Fibroblast of the aortic adventitia (primary cell): Measurements from ENCODE around the gene AADAT. TPM values are rescaled to one million over a fixed set of nuclear protein-coding genes. Genes with fewer than 3 reads are reported as not detected.

ENCODE experiments used
- DNase-seq: peaks from one replicate; pipeline ENCODE4 v3.0.0-alpha.2; 2010; ENCODE audit warnings: low read depth
- H3K4me3 ChIP-seq: 2 replicates; pipeline ENCODE4 v1.5.1; 2011; ENCODE audit warnings: low read depth, mild to moderate bottlenecking, control low read depth, low read length, moderate library complexity
- total RNA-seq: library from RNA; depleted of rRNA; stranded (reverse); fragments of >200 nt; gene quantifications from 2 replicates; pipeline ENCODE4 v1.2.3, GENCODE V29; 2012; ENCODE audit warnings: low replicate concordance
- TF ChIP-seq, protein P1 (sequence below): IDR thresholded peaks from 2 replicates; pipeline ENCODE4 v1.5.1; 2011; ENCODE audit warnings: mild to moderate bottlenecking, low read length, control low read depth, inconsistent platforms; ENCODE audit not compliant: insufficient read depth

AADAT gene
- total RNA-seq, 1 donor, result 6.2 TPM

DNA sequence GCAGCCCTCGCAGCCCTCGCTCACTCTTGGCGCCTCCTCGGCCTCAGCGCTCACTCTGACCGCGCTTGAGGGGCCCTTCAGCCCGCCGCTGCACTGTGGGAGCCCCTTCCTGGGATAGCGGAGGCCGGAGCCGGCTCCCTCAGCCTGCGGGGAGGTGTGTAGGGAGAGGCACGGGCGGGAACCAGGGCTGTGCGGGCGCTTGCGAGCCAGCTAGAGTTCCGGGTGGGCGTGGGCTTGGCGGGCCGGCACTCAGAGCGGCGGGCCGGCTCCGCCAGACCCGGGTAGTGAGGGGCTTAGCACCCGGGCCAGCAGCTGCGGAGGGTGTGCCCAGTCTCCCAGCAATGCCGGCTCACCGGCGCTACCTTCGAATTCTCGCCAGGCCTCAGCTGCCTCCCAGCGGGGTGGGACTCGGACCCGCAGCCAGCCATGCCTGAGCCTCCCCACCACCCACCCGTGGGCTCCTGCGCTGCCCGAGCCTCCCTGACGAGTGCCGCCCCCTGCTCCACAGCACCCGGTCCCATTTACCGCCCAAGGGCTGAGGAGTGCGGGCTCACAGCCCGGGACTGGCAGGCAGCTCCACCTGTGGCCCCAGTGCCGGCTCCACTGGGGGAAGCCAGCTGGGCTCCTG is 1.4 kb upstream of the AADAT start:
- no peak overlapping the region for H3K4me3 ChIP-seq
- TF ChIP-seq, protein P1, sequence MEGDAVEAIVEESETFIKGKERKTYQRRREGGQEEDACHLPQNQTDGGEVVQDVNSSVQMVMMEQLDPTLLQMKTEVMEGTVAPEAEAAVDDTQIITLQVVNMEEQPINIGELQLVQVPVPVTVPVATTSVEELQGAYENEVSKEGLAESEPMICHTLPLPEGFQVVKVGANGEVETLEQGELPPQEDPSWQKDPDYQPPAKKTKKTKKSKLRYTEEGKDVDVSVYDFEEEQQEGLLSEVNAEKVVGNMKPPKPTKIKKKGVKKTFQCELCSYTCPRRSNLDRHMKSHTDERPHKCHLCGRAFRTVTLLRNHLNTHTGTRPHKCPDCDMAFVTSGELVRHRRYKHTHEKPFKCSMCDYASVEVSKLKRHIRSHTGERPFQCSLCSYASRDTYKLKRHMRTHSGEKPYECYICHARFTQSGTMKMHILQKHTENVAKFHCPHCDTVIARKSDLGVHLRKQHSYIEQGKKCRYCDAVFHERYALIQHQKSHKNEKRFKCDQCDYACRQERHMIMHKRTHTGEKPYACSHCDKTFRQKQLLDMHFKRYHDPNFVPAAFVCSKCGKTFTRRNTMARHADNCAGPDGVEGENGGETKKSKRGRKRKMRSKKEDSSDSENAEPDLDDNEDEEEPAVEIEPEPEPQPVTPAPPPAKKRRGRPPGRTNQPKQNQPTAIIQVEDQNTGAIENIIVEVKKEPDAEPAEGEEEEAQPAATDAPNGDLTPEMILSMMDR, result no peak
- DNase-seq, result no peak

DNA sequence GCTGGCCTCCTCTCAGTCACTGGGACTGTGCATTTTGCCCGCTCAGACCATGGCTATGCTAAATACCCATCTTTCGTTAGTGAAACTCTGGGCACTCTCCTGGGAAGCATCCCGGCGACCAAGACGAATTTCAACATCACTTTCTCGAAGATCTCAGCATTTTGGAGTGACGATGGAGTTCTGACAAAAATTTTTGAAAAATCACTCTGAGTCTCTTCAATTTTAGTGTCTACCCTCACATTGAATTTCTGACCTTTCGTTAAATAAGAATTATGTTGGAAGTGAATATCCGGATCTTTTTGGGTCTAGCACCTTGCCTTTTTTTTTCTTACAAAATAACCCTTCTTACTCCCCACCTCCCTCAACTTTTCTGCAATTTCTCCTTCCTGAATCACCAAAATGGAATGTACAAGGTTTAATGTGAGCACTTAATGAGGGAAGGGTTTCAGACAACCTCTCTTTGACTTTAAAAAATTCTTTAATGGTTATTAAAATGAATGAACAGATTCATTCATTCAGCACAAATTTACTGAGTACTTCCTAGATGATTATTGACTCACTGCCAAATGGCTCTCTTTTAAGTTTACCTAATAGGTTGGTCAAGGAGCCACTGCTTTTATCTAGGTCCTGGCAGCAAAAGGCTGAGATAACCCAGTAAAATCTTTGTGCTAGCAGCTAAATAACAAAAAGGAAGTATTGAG is 746 bp upstream of the AADAT start:
- no peak for DNase-seq
- peak overlapping the region; percentile 72 for H3K4me3 ChIP-seq
- TF ChIP-seq, protein P1, result no peak

DNA sequence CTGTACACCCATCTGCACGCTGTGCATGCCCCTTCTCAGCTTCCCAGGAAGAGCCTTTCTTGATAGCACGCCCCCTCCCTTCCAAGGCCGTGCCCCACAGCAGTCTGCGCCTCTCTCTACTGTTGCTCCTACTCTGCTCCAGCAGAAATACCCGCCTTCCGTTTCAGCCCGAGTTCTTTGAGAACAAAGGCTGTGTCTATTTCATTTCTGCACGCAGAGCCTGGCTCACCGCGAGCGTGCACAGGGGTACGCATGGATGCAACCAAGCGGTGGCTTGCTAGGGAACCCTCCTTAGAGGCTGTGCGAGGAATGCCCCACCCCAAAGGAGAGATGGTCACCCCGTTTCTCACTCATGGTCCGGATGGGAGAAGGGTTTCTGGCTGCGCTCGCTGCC is 485 bp downstream of the AADAT start:
- DNase-seq, result peak; percentile 49
- TF ChIP-seq, protein P1, result peak; percentile 3
- peak overlapping the region; percentile 72 for H3K4me3 ChIP-seq

DNA sequence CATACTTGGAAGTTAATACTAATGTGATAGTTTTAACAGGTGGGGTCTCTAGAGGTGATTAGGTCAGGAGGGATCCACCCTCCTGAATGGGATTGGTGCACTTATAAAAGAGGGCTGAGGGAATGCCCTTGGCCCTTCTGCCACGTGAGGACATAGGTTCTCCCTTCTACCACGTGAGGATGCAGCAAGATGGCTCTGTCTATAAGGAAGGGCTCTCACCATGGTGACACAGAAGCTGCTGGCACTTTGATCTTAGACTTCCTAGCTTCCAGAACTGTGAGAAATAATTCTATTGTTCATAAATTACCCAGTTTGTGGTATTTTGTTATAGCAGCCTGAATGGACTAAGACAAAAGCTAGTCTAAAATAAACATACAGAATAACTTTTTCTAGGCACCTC is 1.0 kb downstream of the AADAT start:
- TF ChIP-seq, protein P1, result no peak
- DNase-seq, result no peak
- H3K4me3 ChIP-seq, result peak overlapping the region; percentile 72

DNA sequence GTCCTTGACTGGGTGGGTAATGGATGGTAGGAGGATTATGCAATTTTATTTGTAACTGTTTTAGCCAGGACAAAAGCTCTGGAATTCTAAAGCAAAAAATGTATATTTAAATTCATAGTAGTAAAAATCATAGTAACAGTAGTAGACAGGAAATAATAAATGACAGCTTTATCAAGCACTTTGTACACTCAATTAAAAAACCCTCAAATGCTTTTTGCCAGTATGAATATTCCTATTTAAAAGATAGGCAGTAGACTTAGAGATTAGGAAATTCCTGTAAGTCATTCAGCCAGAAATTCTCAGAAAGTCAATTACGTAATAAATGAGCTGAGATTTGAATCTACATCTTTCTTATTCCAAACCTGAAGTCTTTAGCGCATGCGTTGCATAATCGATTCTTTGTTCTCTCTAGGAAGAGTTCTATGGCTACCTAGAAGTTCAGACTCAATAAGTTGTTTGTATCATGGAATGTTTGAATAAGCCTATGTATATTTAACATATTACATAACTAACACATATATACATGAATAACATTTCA is 2.5 kb downstream of the AADAT start:
- no peak overlapping the region for H3K4me3 ChIP-seq
- DNase-seq, result peak; percentile 45
- TF ChIP-seq, protein P1, result no peak

DNA sequence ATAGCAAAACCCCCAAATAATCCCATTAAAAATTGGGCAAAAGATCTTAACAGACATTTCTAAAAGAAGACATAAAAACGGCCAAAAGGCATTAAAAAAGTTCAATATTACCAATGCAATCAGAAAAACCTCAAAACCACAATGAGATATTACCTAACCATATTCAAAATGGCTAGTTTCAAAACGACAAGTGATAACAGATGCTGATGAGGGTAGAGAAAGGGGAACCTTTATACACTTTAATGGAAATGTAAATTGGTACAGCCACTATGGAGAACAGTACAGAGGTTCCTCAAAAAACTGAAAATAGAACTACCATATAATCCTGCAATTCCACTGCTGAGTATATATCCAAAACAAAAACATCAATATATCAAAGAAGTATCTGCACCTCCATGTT is 6.2 kb downstream of the AADAT start:
- DNase-seq, result no peak
- TF ChIP-seq, protein P1, result no peak
- H3K4me3 ChIP-seq, result no peak overlapping the region
